Right lobe of liver (tissue), 6 donors: ENCODE data around the gene PGLYRP1. TPM values are rescaled to one million over a fixed set of nuclear protein-coding genes. Genes with fewer than 3 reads are reported as not detected.
A peak's percentile ranks its signal among the peaks of the same experiment; 100 is the strongest.

Source experiments
- ATAC-seq, 4 donors: fragments of 200-7000 bp; cut with Tn5 transposase; one replicate each; pipeline ENCODE4 v1.9.1; 2020; ENCODE audit warnings: mild to moderate bottlenecking in 4 of 4, moderate library complexity in 4 of 4
- DNase-seq, 3 donors: peaks; one replicate each; pipeline ENCODE4 v3.0.0-alpha.2; 2020
- H3K27ac ChIP-seq, 3 donors: fragments of 200-600 bp; one replicate each; pipeline ENCODE4 v1.8.0; 2022
- H3K27me3 ChIP-seq, 2 donors: fragments of 200-600 bp; one replicate each; pipeline ENCODE4 v1.8.0; 2022
- H3K36me3 ChIP-seq, 4 donors: fragments of 200-600 bp; sonication (generic) in 1 of 4; one replicate each; pipeline versions ENCODE4 v1.5.1 to v1.8.0; 2017 to 2022; ENCODE audit warnings: control low read depth in 1 of 4
- H3K4me1 ChIP-seq, 4 donors: fragments of 200-600 bp; sonication (generic) in 1 of 4; one replicate each; pipeline versions ENCODE4 v1.5.1 to v1.8.0; 2017 to 2022; ENCODE audit warnings: control low read depth in 1 of 4
- H3K4me3 ChIP-seq, 3 donors: fragments of 200-600 bp; one replicate each; pipeline ENCODE4 v1.8.0; 2022
- H3K9me3 ChIP-seq, 4 donors: fragments of 200-600 bp; sonication (generic) in 1 of 4; one replicate each; pipeline versions ENCODE4 v1.5.1 to v1.8.0; 2017 to 2022; ENCODE audit warnings: control low read depth in 1 of 4
- CTCF ChIP-seq, 4 donors: fragments of 200-600 bp in 3 of 4; fragments of 450-650 bp in 1 of 4; IDR thresholded peaks; one replicate each; pipeline versions ENCODE4 v1.5.1 to v1.8.0; 2016 to 2022; ENCODE audit warnings: antibody characterized with exemption in 4 of 4, mild to moderate bottlenecking in 2 of 4
- POLR2A ChIP-seq: fragments of 450-650 bp; IDR thresholded peaks from one replicate; pipeline ENCODE4 v1.6.1; 2017; ENCODE audit warnings: antibody characterized with exemption, mild to moderate bottlenecking
- WGBS: methylation state at CpG from one replicate; pipeline ENCODE4 v1.1.6; 2018; ENCODE audit warnings: low coverage, low lambda C conversion rate; ENCODE audit not compliant: insufficient coverage; ENCODE audit errors: missing lambda C conversion rate; 5-methylcytosine and 5-hydroxymethylcytosine counted together
- intact Hi-C, 2 donors: fragments of 100-400 bp; cut with DNase I; formaldehyde crosslinking; loops; one replicate each; pipeline versions ENCODE4 v1.11.2 to v1.14.1; 2022
- total RNA-seq, 6 experiments: library from RNA; depleted of rRNA in 2 of 6; stranded (reverse); fragments of >200 nt in 2 of 6; fragmentation: NEBNext Ultra II Directional in 3 of 6; extraction: Animal tissue kit (Norgen Biotek cat#: 25700) in 3 of 6; gene quantifications; one replicate each; pipeline versions ENCODE4 v1.1.0 to v1.2.4, GENCODE V29; 2016 to 2023
- donor health status: DM: no; HTN: yes; CAD: no.
- donor health status: DM: no; HTN: no; CAD: no.
- donor health status: DM: no; HTN: no; CAD: no.
- donor health status: DM: no; HTN: yes; CAD: no.
- donor health status: DM: no; HTN: yes; CAD: no.

PGLYRP1 gene
- total RNA-seq, 6 experiments from 2014 or later, result 0.86 to 1.1 TPM; not detected in 4

GRCh38 chr19:46021531-46022041 is 1.3 kb downstream of the PGLYRP1 start:
- no peaks in the 10 kb centered on the region for H3K36me3 ChIP-seq
- 0% methylated on average over 1 of the region's 11 CpGs for WGBS
- H3K4me1 ChIP-seq, result no peaks in the 10 kb centered on the region
- no peaks in the 10 kb centered on the region for H3K9me3 ChIP-seq
- DNase-seq (peak in 1 of 3 donors; percentile 52), ATAC-seq (no peak)
- H3K27me3 ChIP-seq, result peaks cover 0 to 6% of the 10 kb centered on the region in 2 donors
- TF ChIP-seq CTCF (IDR thresholded peaks at IDR 0.05) (no peak), POLR2A (no peak)
- H3K27ac ChIP-seq, result no peak overlapping the region
- intact Hi-C loops, result loop anchor here in 1 of 2 donors (10.0 kb wide), 1 partner anchor 53 kb away; no protein-coding TSS in a partner anchor
- H3K4me3 ChIP-seq, result no peak overlapping the region

- intact Hi-C loops, result loop anchor here in 1 of 2 donors (10.0 kb wide), 1 partner anchor 54 kb away; no protein-coding TSS in a partner anchor
- Histone ChIP-seq H3K27ac (no peak overlapping the region), H3K36me3 (no peaks in the 10 kb centered on the region), H3K9me3 (no peaks in the 10 kb centered on the region), H3K4me1 (peaks cover 0 to 7% (median 0%) of the 10 kb centered on the region in 4 donors), H3K27me3 (peaks cover 0 to 6% of the 10 kb centered on the region in 2 donors), H3K4me3 (no peak overlapping the region)
- DNase-seq (no peak), ATAC-seq (no peak)
- TF ChIP-seq POLR2A (no peak), CTCF (IDR thresholded peaks at IDR 0.05) (no peak)
- WGBS, result 75% methylated on average over 4 of the region's 7 CpGs
Measured at GRCh38 chr19:46020819-46021125, 2.1 kb downstream of the PGLYRP1 start.

- intact Hi-C loops, result loop anchor here in 1 of 2 donors (10.0 kb wide), 1 partner anchor 194 kb away; no protein-coding TSS in a partner anchor
- DNase-seq, result peak in 1 of 3 donors; percentile 45
- peaks cover 0 to 21% (median 0%) of the 10 kb centered on the region in 4 donors for H3K4me1 ChIP-seq
- TF ChIP-seq POLR2A (no peak), CTCF (IDR thresholded peaks at IDR 0.05) (no peak)
- no peak for ATAC-seq
- WGBS, result 100% methylated on average over 3 of the region's 13 CpGs
- no peak overlapping the region for H3K27ac ChIP-seq
- no peak overlapping the region for H3K4me3 ChIP-seq
- H3K36me3 ChIP-seq, result no peaks in the 10 kb centered on the region
- no peaks in the 10 kb centered on the region for H3K9me3 ChIP-seq
- peaks cover 0 to 7% of the 10 kb centered on the region in 2 donors for H3K27me3 ChIP-seq
Measured at GRCh38 chr19:46019270-46019669, 3.6 kb downstream of the PGLYRP1 start.

DNA sequence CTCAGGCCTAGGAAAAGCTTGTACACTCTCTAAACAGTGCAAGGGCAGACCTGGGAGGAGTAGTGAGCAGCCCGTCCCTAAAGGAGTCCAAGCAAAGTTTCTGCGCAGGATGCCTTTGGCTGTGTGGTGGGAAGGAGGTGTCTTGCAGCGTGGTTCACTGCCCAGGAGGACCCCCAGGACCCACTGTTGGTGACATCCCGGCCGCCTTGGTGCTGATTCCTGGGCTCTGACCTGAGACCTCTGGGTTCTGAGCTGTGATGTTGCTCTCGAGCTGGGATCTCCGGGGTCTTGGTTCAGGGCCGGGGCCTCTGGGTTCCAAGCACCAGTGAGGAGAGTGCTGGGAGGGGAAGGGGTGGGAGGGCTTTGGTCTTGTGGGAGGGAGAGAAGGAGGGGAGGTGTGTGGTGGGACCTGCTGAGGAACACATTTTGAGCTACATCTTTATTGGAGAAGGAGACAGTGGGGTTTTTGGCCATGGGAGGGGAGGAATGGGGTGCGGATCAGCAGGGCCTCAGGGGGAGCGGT is 4.1 kb downstream of the PGLYRP1 start:
- 96% methylated on average over 3 of the region's 10 CpGs for WGBS
- TF ChIP-seq POLR2A (no peak), CTCF (IDR thresholded peaks at IDR 0.05) (no peak)
- peak in 1 of 3 donors; percentile 44 for DNase-seq

More for the DNA sequence above, 4.1 kb downstream of the PGLYRP1 start:
- ATAC-seq, result no peak
- Histone ChIP-seq H3K4me1 (peaks cover 0 to 21% (median 0%) of the 10 kb centered on the region in 4 donors), H3K9me3 (no peaks in the 10 kb centered on the region), H3K4me3 (no peak overlapping the region), H3K27me3 (peaks cover 0 to 11% of the 10 kb centered on the region in 2 donors), H3K36me3 (no peaks in the 10 kb centered on the region), H3K27ac (no peak overlapping the region)
- intact Hi-C loops, result loop anchor here in 1 of 2 donors (10.0 kb wide), 1 partner anchor 194 kb away; no protein-coding TSS in a partner anchor
